GM12878 (cell line): ENCODE data around the gene PCAT6. TPM values are rescaled to one million over a fixed set of nuclear protein-coding genes. Genes with fewer than 3 reads are reported as not detected.

Experiments
- BCLAF1 ChIP-seq: fragments of 450-650 bp; IDR thresholded peaks from 2 replicates; pipeline ENCODE4 v1.6.1; 2017; ENCODE audit warnings: antibody characterized with exemption, mild to moderate bottlenecking, moderate library complexity
- CBX5 ChIP-seq: sonication (generic); IDR thresholded peaks from 2 replicates; pipeline ENCODE4 v1.6.1; 2016; ENCODE audit warnings: low read depth, moderate library complexity, mild to moderate bottlenecking, inconsistent platforms
- FOXM1 ChIP-seq: IDR thresholded peaks from 2 replicates; pipeline ENCODE4 v1.6.1; 2012; ENCODE audit warnings: low read depth, mild to moderate bottlenecking, inconsistent platforms, low read length, moderate library complexity
- HDAC2 ChIP-seq: fragments of 200-600 bp; sonication (generic); IDR thresholded peaks from 2 replicates; pipeline ENCODE4 v1.6.1; 2017
- MLLT1 ChIP-seq: fragments of 450-650 bp; IDR thresholded peaks from 2 replicates; pipeline ENCODE4 v1.6.1; 2016; ENCODE audit warnings: mild to moderate bottlenecking
- PAX5 ChIP-seq: IDR thresholded peaks from 2 replicates; pipeline ENCODE4 v1.6.1; 2011; ENCODE audit warnings: low read depth, low read length, borderline replicate concordance
- POLR2A ChIP-seq: IDR thresholded peaks from 2 replicates; pipeline ENCODE4 v1.6.1; 2011; ENCODE audit warnings: low read depth, mild to moderate bottlenecking, low read length
- STAT1 ChIP-seq: fragments of 450-650 bp; conservative IDR thresholded peaks from 2 replicates; pipeline ENCODE4 v1.6.1; 2014; ENCODE audit warnings: antibody characterized with exemption, mild to moderate bottlenecking
- TAF1 ChIP-seq: IDR thresholded peaks from 2 replicates; pipeline ENCODE4 v1.6.1; 2011; ENCODE audit warnings: mild to moderate bottlenecking, low read depth, low read length, borderline replicate concordance
- ZNF622 ChIP-seq: fragments of 450-650 bp; IDR thresholded peaks from 2 replicates; pipeline ENCODE4 v1.6.1; 2017; ENCODE audit warnings: mild to moderate bottlenecking, inconsistent platforms
- polyA plus RNA-seq, 11 experiments: library from polyadenylated mRNA; depleted of rRNA in 4 of 11; unstranded in 6 of 11; stranded (reverse) in 5 of 11; fragments of >200 nt; fragmentation: Nextera tagmentation in 4 of 11; fragmentation: Illumina TruSeq in 1 of 11; extraction: Ambion mirVana in 4 of 11; extraction: Trizol in 1 of 11; gene quantifications; 1 replicate in 1 of 11; 2 replicates in 10 of 11; pipeline versions ENCODE4 v1.2.1 to v1.2.3, GENCODE V29; 2011 to 2016; ENCODE audit warnings: inconsistent platforms in 2 of 11, missing spikeins in 2 of 11, low read depth in 1 of 11
- total RNA-seq, 4 experiments: library from RNA; depleted of rRNA in 3 of 4; stranded (reverse); fragments of >200 nt in 3 of 4; fragmentation: Illumina TruSeq in 1 of 4; extraction: Trizol in 1 of 4; gene quantifications; 2 replicates each; pipeline versions ENCODE4 v1.2.1 to v1.2.3, GENCODE V29; 2013 to 2021
- TF ChIP-seq, protein P1 (sequence below): fragments of 450-650 bp; IDR thresholded peaks from 2 replicates; pipeline ENCODE4 v1.6.1; 2018; ENCODE audit warnings: borderline replicate concordance, mild to moderate bottlenecking; ENCODE audit not compliant: partially characterized antibody
- TF ChIP-seq, protein P2 (sequence below): fragments of 450-650 bp; IDR thresholded peaks from 2 replicates; pipeline ENCODE4 v1.6.1; 2017; ENCODE audit warnings: mild to moderate bottlenecking, moderate library complexity
- TF ChIP-seq, protein P3 (sequence below): fragments of 450-650 bp; IDR thresholded peaks from 2 replicates; pipeline ENCODE4 v1.6.1; 2017; ENCODE audit warnings: mild to moderate bottlenecking, moderate library complexity

Gene PCAT6
- total and polyA plus RNA-seq, 10 of the 15 experiments (the other 5 are each of a cell fraction or from before 2014, with no cell fraction given), result 0.16 to 0.83 (median 0.48) TPM; not detected in 4

GRCh38 chr1:202811296-202812175 lies 782 bp downstream of the PCAT6 start (continued):
- TF ChIP-seq, protein P1, sequence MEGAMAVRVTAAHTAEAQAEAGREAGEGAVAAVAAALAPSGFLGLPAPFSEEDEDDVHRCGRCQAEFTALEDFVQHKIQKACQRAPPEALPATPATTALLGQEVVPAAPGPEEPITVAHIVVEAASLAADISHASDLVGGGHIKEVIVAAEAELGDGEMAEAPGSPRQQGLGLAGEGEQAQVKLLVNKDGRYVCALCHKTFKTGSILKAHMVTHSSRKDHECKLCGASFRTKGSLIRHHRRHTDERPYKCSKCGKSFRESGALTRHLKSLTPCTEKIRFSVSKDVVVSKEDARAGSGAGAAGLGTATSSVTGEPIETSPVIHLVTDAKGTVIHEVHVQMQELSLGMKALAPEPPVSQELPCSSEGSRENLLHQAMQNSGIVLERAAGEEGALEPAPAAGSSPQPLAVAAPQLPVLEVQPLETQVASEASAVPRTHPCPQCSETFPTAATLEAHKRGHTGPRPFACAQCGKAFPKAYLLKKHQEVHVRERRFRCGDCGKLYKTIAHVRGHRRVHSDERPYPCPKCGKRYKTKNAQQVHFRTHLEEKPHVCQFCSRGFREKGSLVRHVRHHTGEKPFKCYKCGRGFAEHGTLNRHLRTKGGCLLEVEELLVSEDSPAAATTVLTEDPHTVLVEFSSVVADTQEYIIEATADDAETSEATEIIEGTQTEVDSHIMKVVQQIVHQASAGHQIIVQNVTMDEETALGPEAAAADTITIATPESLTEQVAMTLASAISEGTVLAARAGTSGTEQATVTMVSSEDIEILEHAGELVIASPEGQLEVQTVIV, result no peak
- TF ChIP-seq HDAC2 (no peak), STAT1 (no peak), FOXM1 (no peak), ZNF622 (no peak), CBX5 (no peak), PAX5 (no peak), MLLT1 (no peak), TAF1 (no peak), BCLAF1 (no peak), POLR2A (no peak)
- TF ChIP-seq, protein P2, sequence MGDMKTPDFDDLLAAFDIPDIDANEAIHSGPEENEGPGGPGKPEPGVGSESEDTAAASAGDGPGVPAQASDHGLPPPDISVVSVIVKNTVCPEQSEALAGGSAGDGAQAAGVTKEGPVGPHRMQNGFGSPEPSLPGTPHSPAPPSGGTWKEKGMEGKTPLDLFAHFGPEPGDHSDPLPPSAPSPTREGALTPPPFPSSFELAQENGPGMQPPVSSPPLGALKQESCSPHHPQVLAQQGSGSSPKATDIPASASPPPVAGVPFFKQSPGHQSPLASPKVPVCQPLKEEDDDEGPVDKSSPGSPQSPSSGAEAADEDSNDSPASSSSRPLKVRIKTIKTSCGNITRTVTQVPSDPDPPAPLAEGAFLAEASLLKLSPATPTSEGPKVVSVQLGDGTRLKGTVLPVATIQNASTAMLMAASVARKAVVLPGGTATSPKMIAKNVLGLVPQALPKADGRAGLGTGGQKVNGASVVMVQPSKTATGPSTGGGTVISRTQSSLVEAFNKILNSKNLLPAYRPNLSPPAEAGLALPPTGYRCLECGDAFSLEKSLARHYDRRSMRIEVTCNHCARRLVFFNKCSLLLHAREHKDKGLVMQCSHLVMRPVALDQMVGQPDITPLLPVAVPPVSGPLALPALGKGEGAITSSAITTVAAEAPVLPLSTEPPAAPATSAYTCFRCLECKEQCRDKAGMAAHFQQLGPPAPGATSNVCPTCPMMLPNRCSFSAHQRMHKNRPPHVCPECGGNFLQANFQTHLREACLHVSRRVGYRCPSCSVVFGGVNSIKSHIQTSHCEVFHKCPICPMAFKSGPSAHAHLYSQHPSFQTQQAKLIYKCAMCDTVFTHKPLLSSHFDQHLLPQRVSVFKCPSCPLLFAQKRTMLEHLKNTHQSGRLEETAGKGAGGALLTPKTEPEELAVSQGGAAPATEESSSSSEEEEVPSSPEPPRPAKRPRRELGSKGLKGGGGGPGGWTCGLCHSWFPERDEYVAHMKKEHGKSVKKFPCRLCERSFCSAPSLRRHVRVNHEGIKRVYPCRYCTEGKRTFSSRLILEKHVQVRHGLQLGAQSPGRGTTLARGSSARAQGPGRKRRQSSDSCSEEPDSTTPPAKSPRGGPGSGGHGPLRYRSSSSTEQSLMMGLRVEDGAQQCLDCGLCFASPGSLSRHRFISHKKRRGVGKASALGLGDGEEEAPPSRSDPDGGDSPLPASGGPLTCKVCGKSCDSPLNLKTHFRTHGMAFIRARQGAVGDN, result peak; percentile 29; the same call in 1 of the 2 replicates
- TF ChIP-seq, protein P3, sequence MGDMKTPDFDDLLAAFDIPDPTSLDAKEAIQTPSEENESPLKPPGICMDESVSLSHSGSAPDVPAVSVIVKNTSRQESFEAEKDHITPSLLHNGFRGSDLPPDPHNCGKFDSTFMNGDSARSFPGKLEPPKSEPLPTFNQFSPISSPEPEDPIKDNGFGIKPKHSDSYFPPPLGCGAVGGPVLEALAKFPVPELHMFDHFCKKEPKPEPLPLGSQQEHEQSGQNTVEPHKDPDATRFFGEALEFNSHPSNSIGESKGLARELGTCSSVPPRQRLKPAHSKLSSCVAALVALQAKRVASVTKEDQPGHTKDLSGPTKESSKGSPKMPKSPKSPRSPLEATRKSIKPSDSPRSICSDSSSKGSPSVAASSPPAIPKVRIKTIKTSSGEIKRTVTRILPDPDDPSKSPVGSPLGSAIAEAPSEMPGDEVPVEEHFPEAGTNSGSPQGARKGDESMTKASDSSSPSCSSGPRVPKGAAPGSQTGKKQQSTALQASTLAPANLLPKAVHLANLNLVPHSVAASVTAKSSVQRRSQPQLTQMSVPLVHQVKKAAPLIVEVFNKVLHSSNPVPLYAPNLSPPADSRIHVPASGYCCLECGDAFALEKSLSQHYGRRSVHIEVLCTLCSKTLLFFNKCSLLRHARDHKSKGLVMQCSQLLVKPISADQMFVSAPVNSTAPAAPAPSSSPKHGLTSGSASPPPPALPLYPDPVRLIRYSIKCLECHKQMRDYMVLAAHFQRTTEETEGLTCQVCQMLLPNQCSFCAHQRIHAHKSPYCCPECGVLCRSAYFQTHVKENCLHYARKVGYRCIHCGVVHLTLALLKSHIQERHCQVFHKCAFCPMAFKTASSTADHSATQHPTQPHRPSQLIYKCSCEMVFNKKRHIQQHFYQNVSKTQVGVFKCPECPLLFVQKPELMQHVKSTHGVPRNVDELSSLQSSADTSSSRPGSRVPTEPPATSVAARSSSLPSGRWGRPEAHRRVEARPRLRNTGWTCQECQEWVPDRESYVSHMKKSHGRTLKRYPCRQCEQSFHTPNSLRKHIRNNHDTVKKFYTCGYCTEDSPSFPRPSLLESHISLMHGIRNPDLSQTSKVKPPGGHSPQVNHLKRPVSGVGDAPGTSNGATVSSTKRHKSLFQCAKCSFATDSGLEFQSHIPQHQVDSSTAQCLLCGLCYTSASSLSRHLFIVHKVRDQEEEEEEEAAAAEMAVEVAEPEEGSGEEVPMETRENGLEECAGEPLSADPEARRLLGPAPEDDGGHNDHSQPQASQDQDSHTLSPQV, result no peak
